MG63 (cell line): ENCODE measurements around the gene AMT. TPM values are rescaled to one million over a fixed set of nuclear protein-coding genes. Genes with fewer than 3 reads are reported as not detected.
"Not testable (repeated sequence)": the region's sequence is repeated elsewhere in the genome, so short reads cannot be mapped to it uniquely, and the experiment has no call there.

Source experiments
- DNase-seq: peaks from one replicate; pipeline ENCODE4 v3.0.0-alpha.2; 2020
- H3K27me3 ChIP-seq: fragments of 250-450 bp; sonication (Bioruptor Pico); 2 replicates; pipeline ENCODE4 v1.5.1; 2020; ENCODE audit warnings: mild to moderate bottlenecking, moderate library complexity
- H3K36me3 ChIP-seq: fragments of 250-450 bp; sonication (Bioruptor Pico); 2 replicates; pipeline ENCODE4 v1.5.1; 2020; ENCODE audit warnings: mild to moderate bottlenecking, moderate library complexity
- H3K4me3 ChIP-seq: fragments of 250-450 bp; sonication (Bioruptor Pico); 2 replicates; pipeline ENCODE4 v1.5.1; 2020; ENCODE audit warnings: mild to moderate bottlenecking, moderate library complexity
- H3K9me3 ChIP-seq: fragments of 250-450 bp; sonication (Bioruptor Pico); 2 replicates; pipeline ENCODE4 v1.5.1; 2020; ENCODE audit warnings: mild to moderate bottlenecking, moderate library complexity
- total RNA-seq: library from RNA; depleted of rRNA; stranded (reverse); fragments of >200 nt; shearing (Covaris generic); gene quantifications from 2 replicates; pipeline ENCODE4 v1.2.3, GENCODE V29; 2014; ENCODE audit warnings: low replicate concordance

AMT gene
- total RNA-seq, 1 experiment from 2014 or later: 1.2 TPM

- peaks cover 16% of the 10 kb centered on the region for H3K36me3 ChIP-seq
- no peak for DNase-seq
- H3K4me3 ChIP-seq: peak overlapping the region; percentile 73
- no peaks in the 10 kb centered on the region for H3K9me3 ChIP-seq
- no peaks in the 10 kb centered on the region for H3K27me3 ChIP-seq
Measured at GRCh38 chr3:49410066-49410845, 12.0 kb downstream of the AMT start.

- Histone ChIP-seq H3K27me3 (no peaks in the 10 kb centered on the region), H3K36me3 (peaks cover 10% of the 10 kb centered on the region), H3K4me3 (no peak overlapping the region), H3K9me3 (no peaks in the 10 kb centered on the region)
- DNase-seq: no peak
Measured at GRCh38 chr3:49406571-49407565, 15.4 kb downstream of the AMT start.

GRCh38 chr3:49405570-49405969 is 16.7 kb downstream of the AMT start:
- not testable (repeated sequence) for H3K4me3 ChIP-seq, DNase-seq, H3K36me3 ChIP-seq, H3K9me3 ChIP-seq, H3K27me3 ChIP-seq

DNA sequence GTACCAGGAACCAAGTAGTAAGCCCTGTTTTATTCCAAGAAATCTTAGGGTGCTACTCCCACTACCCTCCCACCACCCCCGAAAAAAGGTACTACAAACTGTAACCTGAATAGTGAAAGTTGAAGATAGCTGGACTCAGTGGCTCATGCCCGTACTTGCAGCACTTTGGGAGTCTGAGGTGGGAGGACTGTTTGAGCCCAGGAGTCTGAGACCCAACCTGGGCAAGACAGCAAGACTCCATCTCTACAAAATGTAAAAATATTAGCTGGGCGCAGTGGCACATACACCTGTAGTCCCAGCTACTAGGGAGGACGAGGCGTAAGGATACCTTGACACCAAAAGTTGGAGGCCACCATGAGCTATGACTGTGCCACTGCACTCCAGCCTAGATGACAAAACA is 18.4 kb downstream of the AMT start:
- no peaks in the 10 kb centered on the region for H3K27me3 ChIP-seq
- no peaks in the 10 kb centered on the region; the same call in none of the 2 replicates for H3K36me3 ChIP-seq
- H3K9me3 ChIP-seq: no peaks in the 10 kb centered on the region
- no peak for DNase-seq
- H3K4me3 ChIP-seq: no peak overlapping the region

- Histone ChIP-seq H3K4me3 (no peak overlapping the region), H3K27me3 (no peaks in the 10 kb centered on the region), H3K36me3 (peaks cover 3% of the 10 kb centered on the region), H3K9me3 (no peaks in the 10 kb centered on the region)
- DNase-seq: no peak
Measured at GRCh38 chr3:49401766-49402165, 20.5 kb downstream of the AMT start.

DNA sequence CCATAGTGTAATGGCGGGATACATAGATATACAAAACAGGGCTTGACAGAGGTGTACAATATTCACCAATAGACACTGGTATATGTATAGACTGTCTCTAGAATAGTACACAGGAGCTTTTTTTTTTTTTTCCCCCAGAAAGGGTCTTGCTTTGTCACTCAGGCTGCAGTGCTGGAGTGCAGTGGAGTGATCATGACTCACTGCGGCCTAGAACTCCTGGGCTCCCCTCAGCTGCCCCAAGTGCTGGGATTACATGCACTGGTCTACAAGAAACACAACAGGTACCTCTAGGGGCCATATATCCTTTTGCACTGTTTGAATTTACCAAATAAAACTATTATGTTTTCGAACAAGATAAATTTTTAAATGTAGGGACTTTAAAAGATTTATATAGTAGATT is 22.8 kb downstream of the AMT start:
- H3K4me3 ChIP-seq: no peak overlapping the region
- no peak for DNase-seq
- H3K9me3 ChIP-seq: no peaks in the 10 kb centered on the region
- no peaks in the 10 kb centered on the region for H3K27me3 ChIP-seq
- H3K36me3 ChIP-seq: peaks cover 13% of the 10 kb centered on the region

GRCh38 chr3:49397470-49397869 is 24.8 kb downstream of the AMT start:
- Histone ChIP-seq H3K27me3 (no peaks in the 10 kb centered on the region), H3K36me3 (peaks cover 17% of the 10 kb centered on the region), H3K9me3 (no peaks in the 10 kb centered on the region), H3K4me3 (no peak overlapping the region)
- no peak for DNase-seq

- H3K4me3 ChIP-seq, H3K27me3 ChIP-seq, H3K9me3 ChIP-seq, DNase-seq: not testable (repeated sequence)
- H3K36me3 ChIP-seq: peaks cover 12% of the 10 kb centered on the region
Measured at GRCh38 chr3:49391310-49391709, 31.0 kb downstream of the AMT start.

DNA sequence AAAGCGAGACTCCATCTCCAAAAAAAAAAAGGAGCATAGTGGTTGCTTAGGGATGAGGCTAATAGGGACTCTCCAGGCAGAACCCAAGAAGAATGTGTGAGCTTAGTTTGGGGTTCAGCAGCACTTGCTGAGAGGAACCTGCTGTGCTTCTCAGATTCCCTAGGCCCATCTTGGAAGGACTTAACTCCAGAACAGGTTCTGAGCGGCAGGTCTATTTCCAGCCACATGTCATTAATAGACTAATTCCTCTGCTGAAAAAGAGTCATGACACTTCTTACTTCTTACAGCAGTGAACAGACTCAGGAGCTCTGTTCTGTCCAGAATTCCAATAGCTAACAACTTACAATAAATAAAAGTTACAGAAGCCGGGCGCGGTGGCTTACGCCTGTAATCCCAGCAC is 33.0 kb downstream of the AMT start:
- Histone ChIP-seq H3K27me3 (no peaks in the 10 kb centered on the region), H3K4me3 (no peak overlapping the region), H3K9me3 (no peaks in the 10 kb centered on the region), H3K36me3 (peaks cover 3% of the 10 kb centered on the region)
- no peak for DNase-seq

- DNase-seq: no peak
- H3K27me3 ChIP-seq: no peaks in the 10 kb centered on the region
- no peaks in the 10 kb centered on the region for H3K9me3 ChIP-seq
- no peak overlapping the region for H3K4me3 ChIP-seq
- H3K36me3 ChIP-seq: no peaks in the 10 kb centered on the region; the same call in 1 of the 2 replicates
Measured at GRCh38 chr3:49388289-49388820, 33.9 kb downstream of the AMT start.

DNA sequence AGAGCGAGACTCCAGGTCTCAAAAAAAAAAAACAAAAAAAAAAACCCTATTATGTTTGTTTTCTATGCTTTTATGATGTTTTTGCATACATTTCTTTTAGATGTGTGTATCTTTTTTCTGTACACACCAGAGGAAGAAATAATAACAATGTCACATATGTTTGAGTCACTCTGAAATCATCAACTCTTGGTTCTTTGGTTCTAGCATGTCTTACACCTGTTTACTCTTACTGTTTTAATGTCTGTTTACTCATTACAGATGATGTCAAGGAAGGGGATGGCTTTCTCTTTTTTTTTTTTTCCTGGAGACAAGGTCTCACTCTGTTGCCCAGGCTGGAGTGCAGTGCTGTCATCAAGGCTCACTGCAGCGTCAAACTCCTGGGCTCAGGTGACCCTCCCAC is 34.6 kb downstream of the AMT start:
- DNase-seq: no peak
- no peaks in the 10 kb centered on the region for H3K9me3 ChIP-seq
- no peak overlapping the region for H3K4me3 ChIP-seq
- H3K36me3 ChIP-seq: no peaks in the 10 kb centered on the region; the same call in 1 of the 2 replicates
- no peaks in the 10 kb centered on the region for H3K27me3 ChIP-seq

DNA sequence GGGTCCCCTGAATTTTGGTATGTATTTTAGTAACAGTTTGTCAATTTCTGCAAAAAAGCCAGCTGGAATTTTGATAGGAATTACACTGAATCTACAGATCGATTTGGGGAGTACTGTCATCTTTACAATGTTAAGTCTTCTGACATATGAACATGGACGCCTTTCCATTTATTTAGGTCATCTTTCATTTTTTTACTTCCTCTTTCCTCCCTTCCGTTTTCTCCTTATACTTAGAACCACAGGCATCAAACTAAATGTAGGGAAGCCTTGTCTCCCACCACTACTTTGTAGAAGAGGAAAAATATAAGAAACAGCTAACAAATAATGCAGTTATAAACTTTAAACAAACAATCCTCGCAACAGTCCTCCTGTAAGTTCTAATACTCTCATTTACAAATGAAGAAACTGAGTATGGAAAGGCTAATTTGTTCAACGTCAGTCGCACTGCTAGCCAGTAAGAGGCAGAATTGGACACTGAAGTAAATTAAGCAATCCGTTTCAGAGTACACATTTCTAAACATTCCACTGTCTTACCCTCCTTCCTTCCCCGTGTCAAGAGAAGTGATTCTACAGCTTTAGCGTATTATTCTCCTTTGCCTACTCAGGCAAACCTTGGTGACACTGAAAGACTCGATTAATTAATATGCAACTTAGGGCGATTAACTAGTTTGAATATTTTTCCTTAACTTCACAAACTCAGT is 36.1 kb downstream of the AMT start:
- no peak overlapping the region for H3K4me3 ChIP-seq
- H3K27me3 ChIP-seq: no peaks in the 10 kb centered on the region
- H3K9me3 ChIP-seq: no peaks in the 10 kb centered on the region
- no peak for DNase-seq
- no peaks in the 10 kb centered on the region; the same call in 1 of the 2 replicates for H3K36me3 ChIP-seq

DNA sequence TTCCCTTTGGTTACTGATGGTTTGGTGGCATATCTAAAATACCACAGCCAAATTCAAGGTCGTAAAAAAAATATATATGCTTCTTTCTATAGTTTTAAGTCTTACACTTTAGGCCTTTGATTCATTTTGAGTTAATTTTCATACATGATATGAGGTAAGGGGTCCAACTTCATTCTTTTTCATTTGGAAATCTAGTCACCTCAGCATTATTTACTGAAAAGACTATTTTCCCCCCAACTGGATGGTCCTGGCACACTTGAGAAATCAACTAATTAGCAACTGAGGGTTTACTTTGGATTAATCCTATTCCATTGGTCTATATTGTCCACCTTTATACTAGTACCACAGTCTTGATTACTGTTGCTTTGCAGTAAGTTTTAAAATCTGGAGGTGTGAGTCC is 36.7 kb downstream of the AMT start:
- DNase-seq: no peak
- H3K27me3 ChIP-seq: no peaks in the 10 kb centered on the region
- H3K4me3 ChIP-seq: no peak overlapping the region
- no peaks in the 10 kb centered on the region; the same call in 1 of the 2 replicates for H3K36me3 ChIP-seq
- no peaks in the 10 kb centered on the region for H3K9me3 ChIP-seq

DNA sequence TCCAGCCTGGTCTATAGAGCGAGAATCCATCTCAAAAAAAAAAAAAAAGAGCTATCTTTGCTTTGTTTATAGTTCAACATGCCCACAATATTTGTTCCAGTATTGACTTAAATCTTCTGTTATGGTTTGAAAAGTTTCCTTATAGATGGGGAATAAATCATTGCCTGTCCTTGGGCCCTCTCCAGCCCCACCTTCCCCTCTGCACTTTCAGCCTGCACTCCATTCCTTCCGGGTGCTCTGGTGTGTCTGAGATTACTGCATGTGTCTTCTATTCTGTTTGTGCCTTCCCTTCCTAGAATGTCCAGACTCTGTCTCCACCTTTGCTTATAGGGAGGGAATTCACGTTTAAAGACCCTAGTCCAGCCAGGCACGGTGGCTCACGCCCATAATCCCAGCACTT is 38.9 kb downstream of the AMT start:
- Histone ChIP-seq H3K9me3 (no peaks in the 10 kb centered on the region), H3K4me3 (no peak overlapping the region), H3K36me3 (no peaks in the 10 kb centered on the region; the same call in 1 of the 2 replicates), H3K27me3 (no peaks in the 10 kb centered on the region)
- no peak for DNase-seq

DNA sequence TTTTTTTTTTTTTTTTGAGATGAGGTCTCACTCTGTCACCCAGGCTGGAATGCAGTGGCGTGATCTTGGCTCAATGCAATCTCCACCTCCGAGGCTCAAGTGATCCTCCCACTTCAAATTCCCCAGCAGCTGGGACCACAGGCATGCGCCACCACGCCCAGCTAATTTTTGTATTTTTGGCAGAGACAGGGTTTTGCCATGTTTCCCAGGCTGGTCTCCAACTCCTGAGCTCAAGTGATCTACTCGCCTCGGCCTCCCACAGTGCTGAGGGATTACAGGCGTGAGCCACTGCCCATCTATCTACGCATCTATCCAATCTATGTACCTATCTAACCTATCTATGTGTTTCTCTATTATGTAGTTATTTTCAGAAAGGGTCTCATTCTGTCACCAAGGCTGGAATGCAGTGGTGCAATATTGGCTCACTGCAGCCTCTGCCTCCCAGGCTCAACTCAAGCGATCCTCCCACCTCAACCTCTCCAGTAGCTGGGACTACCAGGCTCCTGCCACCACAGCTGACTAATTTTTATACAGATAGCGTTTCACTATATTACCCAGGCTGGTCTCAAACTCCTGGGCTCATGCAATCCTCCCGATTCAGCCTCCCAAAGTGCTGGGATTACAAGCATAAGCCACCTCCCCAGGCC is 43.9 kb downstream of the AMT start:
- no peaks in the 10 kb centered on the region for H3K27me3 ChIP-seq
- peak; percentile 86 for DNase-seq
- H3K36me3 ChIP-seq: peaks cover 11% of the 10 kb centered on the region
- H3K4me3 ChIP-seq: no peak overlapping the region
- H3K9me3 ChIP-seq: no peaks in the 10 kb centered on the region

DNA sequence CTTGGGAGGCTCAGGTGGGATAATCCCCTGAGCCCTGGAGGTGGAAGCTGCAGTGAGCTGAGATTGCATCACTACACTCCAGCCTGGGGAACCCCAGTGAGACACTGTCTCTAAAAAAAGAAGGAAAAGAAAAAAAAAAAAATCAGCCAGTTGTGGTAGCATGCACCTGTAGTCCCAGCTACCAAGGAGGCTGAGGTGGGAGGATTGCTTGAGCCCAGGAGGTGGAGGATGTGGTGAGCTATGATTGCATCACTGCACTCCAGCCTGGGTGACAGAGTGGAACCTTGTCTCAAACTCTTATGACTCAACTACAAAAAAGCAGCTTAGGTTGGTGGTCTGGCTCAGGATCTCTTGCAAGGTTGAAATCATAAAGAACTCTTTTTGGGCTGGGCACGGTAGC is 44.8 kb downstream of the AMT start:
- peak; percentile 33 for DNase-seq
- Histone ChIP-seq H3K36me3 (peaks cover 19% of the 10 kb centered on the region), H3K27me3 (no peaks in the 10 kb centered on the region), H3K9me3 (no peaks in the 10 kb centered on the region), H3K4me3 (no peak overlapping the region)
